ENCODE results near the gene CDH4.

CDH4 gene

GRCh38 chr20:61918548-61918947 lies 666.5 kb downstream of the CDH4 start:
- Histone ChIP-seq H4K5ac (ENCODE audit: low read length) (no peak overlapping the region), H3K4me1 (ENCODE audit: control insufficient read depth, low read depth, low read length) (no peaks in the 10 kb centered on the region), H3K27ac (ENCODE audit: low read depth, low read length) (no peak overlapping the region), H3K56ac (ENCODE audit: low read length) (no peak overlapping the region), H2BK120ac (ENCODE audit: low read depth, low read length) (no peak overlapping the region), H2AK5ac (ENCODE audit: low read length) (no peak overlapping the region), H3K36me3 (ENCODE audit: control insufficient read depth, insufficient read depth, low read length) (no peaks in the 10 kb centered on the region), H3K4ac (ENCODE audit: low read depth, low read length) (no peak overlapping the region), H3K4me3 (ENCODE audit: low read length) (no peak overlapping the region), H3K23ac (ENCODE audit: low read length) (no peak overlapping the region), H4K8ac (ENCODE audit: low read depth, low read length) (no peak overlapping the region), H3K9ac (ENCODE audit: low read length) (no peak overlapping the region), H3K79me2 (ENCODE audit: control insufficient read depth, insufficient read depth, low read length) (no peaks in the 10 kb centered on the region), H2BK15ac (replicated peaks; ENCODE audit: low read depth) (no peak overlapping the region), H3K27me3 (ENCODE audit: insufficient read depth, low read length, poor library complexity) (no peaks in the 10 kb centered on the region), H2BK5ac (ENCODE audit: low read length) (no peak overlapping the region), H3K4me2 (ENCODE audit: low read length) (no peak overlapping the region), H3K18ac (ENCODE audit: low read length) (no peak overlapping the region), H3K79me1 (ENCODE audit: low read length) (no peaks in the 10 kb centered on the region)
- WGBS (ENCODE audit: extremely low coverage, insufficient coverage, low lambda C conversion rate) = no CpG with 5 or more reads among the region's 12 CpGs
- peak; percentile 8 for DNase-seq

DNA sequence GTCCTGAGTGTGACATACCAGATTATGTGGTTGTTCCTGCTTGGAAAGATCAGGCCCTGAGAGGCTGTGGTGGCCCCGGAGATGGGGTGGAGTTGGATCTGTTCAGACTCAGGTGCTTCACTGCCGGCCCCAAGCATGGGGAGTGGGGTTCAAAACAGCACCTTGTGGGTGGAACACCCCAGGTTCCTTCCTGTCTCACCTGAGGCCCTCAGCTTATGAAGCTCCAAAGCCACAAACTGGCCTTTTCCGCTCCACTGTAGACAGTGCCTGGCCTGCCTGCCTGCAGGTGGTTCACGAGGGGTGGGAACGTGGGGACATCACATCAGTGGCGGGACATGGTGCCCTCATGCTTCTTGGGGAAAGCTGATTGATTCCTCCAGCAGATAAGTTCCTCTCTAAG lies 667.2 kb downstream of the CDH4 start:
- no peak overlapping the region for H3K18ac ChIP-seq (ENCODE audit: low read length)
- no peak overlapping the region for H3K27ac ChIP-seq (ENCODE audit: low read depth, low read length)
- no peaks in the 10 kb centered on the region for H3K36me3 ChIP-seq (ENCODE audit: control insufficient read depth, insufficient read depth, low read length)
- no peak overlapping the region for H2AK5ac ChIP-seq (ENCODE audit: low read length)
- H3K23ac ChIP-seq (ENCODE audit: low read length) = no peak overlapping the region
- no peak for DNase-seq
- WGBS (ENCODE audit: extremely low coverage, insufficient coverage, low lambda C conversion rate) = no CpG with 5 or more reads among the region's 6 CpGs
- H3K4me3 ChIP-seq (ENCODE audit: low read length) = no peak overlapping the region
- no peak overlapping the region for H2BK5ac ChIP-seq (ENCODE audit: low read length)
- no peak overlapping the region for H3K4me2 ChIP-seq (ENCODE audit: low read length)
- H2BK120ac ChIP-seq (ENCODE audit: low read depth, low read length) = no peak overlapping the region
- H3K9ac ChIP-seq (ENCODE audit: low read length) = no peak overlapping the region
- H3K79me1 ChIP-seq (ENCODE audit: low read length) = no peaks in the 10 kb centered on the region
- H3K56ac ChIP-seq (ENCODE audit: low read length) = no peak overlapping the region
- H3K4me1 ChIP-seq (ENCODE audit: control insufficient read depth, low read depth, low read length) = no peaks in the 10 kb centered on the region
- no peak overlapping the region for H3K4ac ChIP-seq (ENCODE audit: low read depth, low read length)
- H3K79me2 ChIP-seq (ENCODE audit: control insufficient read depth, insufficient read depth, low read length) = no peaks in the 10 kb centered on the region
- H2BK15ac ChIP-seq (replicated peaks; ENCODE audit: low read depth) = no peak overlapping the region
- H4K8ac ChIP-seq (ENCODE audit: low read depth, low read length) = no peak overlapping the region
- no peaks in the 10 kb centered on the region for H3K27me3 ChIP-seq (ENCODE audit: insufficient read depth, low read length, poor library complexity)
- no peak overlapping the region for H4K5ac ChIP-seq (ENCODE audit: low read length)

DNA sequence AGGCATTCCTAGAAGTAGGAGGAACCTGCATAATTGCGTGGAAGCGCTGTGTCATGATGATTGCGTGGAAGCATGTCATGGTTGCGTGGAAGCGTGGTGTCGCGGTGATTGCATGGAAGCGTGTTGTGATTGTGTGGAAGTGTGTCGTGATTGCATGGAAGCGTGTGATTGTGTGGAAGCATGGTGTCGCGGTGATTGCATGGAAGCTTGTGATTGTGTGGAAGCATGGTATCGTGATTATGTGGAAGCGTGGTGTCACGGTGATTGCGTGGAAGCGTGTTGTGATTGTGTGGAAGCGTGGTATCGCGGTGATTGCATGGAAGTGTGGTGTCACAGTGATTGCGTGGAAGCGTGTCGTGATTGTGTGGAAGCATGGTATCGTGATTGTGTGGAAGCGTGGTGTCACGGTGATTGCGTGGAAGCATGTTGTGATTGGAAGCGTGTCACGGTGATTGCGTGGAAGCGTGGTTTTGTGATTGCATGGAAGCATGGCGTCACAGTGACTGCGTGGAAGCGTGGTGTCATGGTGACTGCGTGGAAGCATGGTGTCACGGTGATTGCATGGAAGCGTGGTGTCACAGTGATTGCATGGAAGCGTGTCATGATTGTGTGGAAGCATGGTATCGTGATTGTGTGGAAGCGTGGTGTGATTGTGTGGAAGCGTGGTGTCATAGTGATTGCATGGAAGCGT lies 667.8 kb downstream of the CDH4 start:
- H3K4me3 ChIP-seq (ENCODE audit: low read length) = peak overlapping the region; percentile 6
- no peak overlapping the region for H4K8ac ChIP-seq (ENCODE audit: low read depth, low read length)
- no peak overlapping the region for H3K4me2 ChIP-seq (ENCODE audit: low read length)
- 97% methylated on average over 23 of the region's 42 CpGs for WGBS (ENCODE audit: extremely low coverage, insufficient coverage, low lambda C conversion rate)
- DNase-seq = no peak
- no peaks in the 10 kb centered on the region for H3K79me1 ChIP-seq (ENCODE audit: low read length)
- no peak overlapping the region for H2AK5ac ChIP-seq (ENCODE audit: low read length)
- H3K4ac ChIP-seq (ENCODE audit: low read depth, low read length) = no peak overlapping the region
- H3K27me3 ChIP-seq (ENCODE audit: insufficient read depth, low read length, poor library complexity) = no peaks in the 10 kb centered on the region
- no peak overlapping the region for H3K56ac ChIP-seq (ENCODE audit: low read length)
- no peak overlapping the region for H3K23ac ChIP-seq (ENCODE audit: low read length)
- no peak overlapping the region for H2BK5ac ChIP-seq (ENCODE audit: low read length)
- H3K9ac ChIP-seq (ENCODE audit: low read length) = no peak overlapping the region
- H3K4me1 ChIP-seq (ENCODE audit: control insufficient read depth, low read depth, low read length) = no peaks in the 10 kb centered on the region
- H3K18ac ChIP-seq (ENCODE audit: low read length) = no peak overlapping the region
- H3K36me3 ChIP-seq (ENCODE audit: control insufficient read depth, insufficient read depth, low read length) = no peaks in the 10 kb centered on the region
- no peaks in the 10 kb centered on the region for H3K79me2 ChIP-seq (ENCODE audit: control insufficient read depth, insufficient read depth, low read length)
- no peak overlapping the region for H4K5ac ChIP-seq (ENCODE audit: low read length)
- no peak overlapping the region for H2BK15ac ChIP-seq (replicated peaks; ENCODE audit: low read depth)
- H2BK120ac ChIP-seq (ENCODE audit: low read depth, low read length) = no peak overlapping the region
- H3K27ac ChIP-seq (ENCODE audit: low read depth, low read length) = no peak overlapping the region

DNA sequence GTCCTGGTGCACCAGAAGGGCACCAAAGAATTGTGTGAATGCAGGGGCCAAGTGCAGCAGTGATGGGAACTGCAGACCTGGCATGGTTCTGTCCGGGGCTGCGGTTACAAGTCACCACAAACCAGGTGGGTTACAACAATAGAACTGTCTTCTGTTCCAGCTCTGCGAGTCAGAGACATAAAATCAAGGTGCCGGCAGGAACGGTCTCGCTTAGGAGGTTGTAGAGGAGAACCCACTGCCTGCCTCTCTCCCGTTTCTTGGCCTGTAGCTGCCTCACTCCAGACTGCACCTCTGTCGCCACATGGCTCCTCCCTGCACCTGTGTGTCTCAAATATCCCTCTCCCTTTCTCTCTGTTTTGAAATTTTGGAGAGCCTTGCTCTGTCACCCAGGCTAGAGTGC lies 670.4 kb downstream of the CDH4 start:
- Histone ChIP-seq H3K36me3 (ENCODE audit: control insufficient read depth, insufficient read depth, low read length) (no peaks in the 10 kb centered on the region), H3K79me1 (ENCODE audit: low read length) (no peaks in the 10 kb centered on the region), H3K23ac (ENCODE audit: low read length) (no peak overlapping the region), H2BK15ac (replicated peaks; ENCODE audit: low read depth) (no peak overlapping the region), H3K4me2 (ENCODE audit: low read length) (no peak overlapping the region), H3K79me2 (ENCODE audit: control insufficient read depth, insufficient read depth, low read length) (no peaks in the 10 kb centered on the region), H3K4me3 (ENCODE audit: low read length) (no peak overlapping the region), H3K4ac (ENCODE audit: low read depth, low read length) (no peak overlapping the region), H3K56ac (ENCODE audit: low read length) (no peak overlapping the region), H4K8ac (ENCODE audit: low read depth, low read length) (no peak overlapping the region), H3K4me1 (ENCODE audit: control insufficient read depth, low read depth, low read length) (no peaks in the 10 kb centered on the region), H3K18ac (ENCODE audit: low read length) (no peak overlapping the region), H3K27me3 (ENCODE audit: insufficient read depth, low read length, poor library complexity) (no peaks in the 10 kb centered on the region), H3K27ac (ENCODE audit: low read depth, low read length) (no peak overlapping the region), H2BK5ac (ENCODE audit: low read length) (no peak overlapping the region), H3K9ac (ENCODE audit: low read length) (no peak overlapping the region), H2BK120ac (ENCODE audit: low read depth, low read length) (no peak overlapping the region), H2AK5ac (ENCODE audit: low read length) (no peak overlapping the region), H4K5ac (ENCODE audit: low read length) (no peak overlapping the region)
- no peak for DNase-seq
- no CpG with 5 or more reads among the region's 8 CpGs for WGBS (ENCODE audit: extremely low coverage, insufficient coverage, low lambda C conversion rate)

- no peak for DNase-seq
- H2BK120ac ChIP-seq (ENCODE audit: low read depth, low read length) = no peak overlapping the region
- H3K4me2 ChIP-seq (ENCODE audit: low read length) = no peak overlapping the region
- H3K23ac ChIP-seq (ENCODE audit: low read length) = no peak overlapping the region
- H3K4ac ChIP-seq (ENCODE audit: low read depth, low read length) = no peak overlapping the region
- H3K79me1 ChIP-seq (ENCODE audit: low read length) = no peaks in the 10 kb centered on the region
- H4K8ac ChIP-seq (ENCODE audit: low read depth, low read length) = no peak overlapping the region
- no peak overlapping the region for H3K4me3 ChIP-seq (ENCODE audit: low read length)
- no peaks in the 10 kb centered on the region for H3K79me2 ChIP-seq (ENCODE audit: control insufficient read depth, insufficient read depth, low read length)
- H2AK5ac ChIP-seq (ENCODE audit: low read length) = no peak overlapping the region
- H3K36me3 ChIP-seq (ENCODE audit: control insufficient read depth, insufficient read depth, low read length) = no peaks in the 10 kb centered on the region
- WGBS (ENCODE audit: extremely low coverage, insufficient coverage, low lambda C conversion rate) = no CpG with 5 or more reads among the region's 8 CpGs
- no peaks in the 10 kb centered on the region for H3K27me3 ChIP-seq (ENCODE audit: insufficient read depth, low read length, poor library complexity)
- no peak overlapping the region for H2BK15ac ChIP-seq (replicated peaks; ENCODE audit: low read depth)
- H3K56ac ChIP-seq (ENCODE audit: low read length) = no peak overlapping the region
- H3K9ac ChIP-seq (ENCODE audit: low read length) = no peak overlapping the region
- H4K5ac ChIP-seq (ENCODE audit: low read length) = no peak overlapping the region
- H2BK5ac ChIP-seq (ENCODE audit: low read length) = no peak overlapping the region
- H3K27ac ChIP-seq (ENCODE audit: low read depth, low read length) = no peak overlapping the region
- H3K18ac ChIP-seq (ENCODE audit: low read length) = no peak overlapping the region
- no peaks in the 10 kb centered on the region for H3K4me1 ChIP-seq (ENCODE audit: control insufficient read depth, low read depth, low read length)
These were observed 670.9 kb downstream of the CDH4 start for GRCh38 chr20:61922936-61923335.

Data from mesendoderm (in vitro differentiated cells).